Activated CD8-positive, alpha-beta T cell treated with anti-CD3 and anti-CD28 coated beads for 36 hours (primary cell): ENCODE data around the gene CATSPER1. TPM values are rescaled to one million over a fixed set of nuclear protein-coding genes. Genes with fewer than 3 reads are reported as not detected.

Experiments used
- ATAC-seq: fragments of 200-7000 bp; cut with Tn5 transposase; one replicate; pipeline ENCODE4 v1.10.0; 2021; ENCODE audit warnings: mild to moderate bottlenecking, moderate library complexity
- CTCF ChIA-PET: fragments of 350-600 bp; sonication (Branson Sonifier 250); formaldehyde crosslinking; loops from one replicate; lab custom pipeline; 2021; ENCODE audit warnings: antibody characterized with exemption; lab: Charles Lee
- POLR2A ChIA-PET: fragments of 350-600 bp; sonication (Branson Sonifier 250); formaldehyde crosslinking; loops from one replicate; lab custom pipeline; 2021; ENCODE audit warnings: antibody characterized with exemption; lab: Charles Lee
- DNase-seq: peaks from one replicate; pipeline ENCODE4 v3.0.0-alpha.2; 2020
- H3K27ac Mint-ChIP-seq: one replicate; pipeline ENCODE4 v1.8.0; 2021; ENCODE audit warnings: mild to moderate bottlenecking, mixed read lengths
- H3K27me3 Mint-ChIP-seq: one replicate; pipeline ENCODE4 v1.8.0; 2021; ENCODE audit warnings: mixed read lengths
- H3K36me3 Mint-ChIP-seq: one replicate; pipeline ENCODE4 v1.8.0; 2021; ENCODE audit warnings: low read depth, mixed read lengths
- H3K4me1 Mint-ChIP-seq: one replicate; pipeline ENCODE4 v1.8.0; 2021; ENCODE audit warnings: low read depth, mixed read lengths
- H3K4me3 Mint-ChIP-seq: one replicate; pipeline ENCODE4 v1.8.0; 2021; ENCODE audit warnings: mild to moderate bottlenecking, moderate library complexity, mixed read lengths
- H3K9me3 Mint-ChIP-seq: one replicate; pipeline ENCODE4 v1.8.0; 2021; ENCODE audit warnings: mixed read lengths
- CTCF ChIP-seq: fragments of 200-600 bp; IDR thresholded peaks from one replicate; pipeline ENCODE4 v1.8.0; 2022; ENCODE audit warnings: antibody characterized with exemption, mild to moderate bottlenecking
- intact Hi-C: fragments of 100-400 bp; cut with micrococcal nuclease; formaldehyde crosslinking; loops from one replicate; pipeline ENCODE4 v1.10.0; 2022
- total RNA-seq, 2 experiments: library from RNA; stranded (reverse); gene quantifications; one replicate each; pipeline ENCODE4 v1.2.3, GENCODE V29; 2021

CATSPER1 gene
- total RNA-seq, 2 experiments from 2014 or later = not detected

- intact Hi-C loops = loop anchor here (5.0 kb wide), 1 partner anchor 100 kb away; the partner anchor contains the start of gene FIBP
- POLR2A ChIA-PET = interaction anchor here (1.4 kb wide), 1 partner anchor 96 kb away, joined by 4 read pairs; no protein-coding TSS in a partner anchor
- Mint-ChIP-seq H3K9me3 (no peaks in the 10 kb centered on the region), H3K4me3 (no peak overlapping the region), H3K27ac (no peak overlapping the region), H3K4me1 (peaks cover 5% of the 10 kb centered on the region), H3K36me3 (peaks cover 12% of the 10 kb centered on the region), H3K27me3 (no peaks in the 10 kb centered on the region)
- ATAC-seq = no peak
- no peak for DNase-seq
- TF ChIP-seq CTCF = no peak
- CTCF ChIA-PET = interaction anchor here (1.2 to 1.9 kb wide), 4 partner anchors 55 to 164 kb away, joined by 3 to 30 read pairs (median 15); partner anchors contain the start of genes CCDC85B and FIBP
These were observed 38.9 kb downstream of the CATSPER1 start for GRCh38 chr11:65987336-65987735.

DNA sequence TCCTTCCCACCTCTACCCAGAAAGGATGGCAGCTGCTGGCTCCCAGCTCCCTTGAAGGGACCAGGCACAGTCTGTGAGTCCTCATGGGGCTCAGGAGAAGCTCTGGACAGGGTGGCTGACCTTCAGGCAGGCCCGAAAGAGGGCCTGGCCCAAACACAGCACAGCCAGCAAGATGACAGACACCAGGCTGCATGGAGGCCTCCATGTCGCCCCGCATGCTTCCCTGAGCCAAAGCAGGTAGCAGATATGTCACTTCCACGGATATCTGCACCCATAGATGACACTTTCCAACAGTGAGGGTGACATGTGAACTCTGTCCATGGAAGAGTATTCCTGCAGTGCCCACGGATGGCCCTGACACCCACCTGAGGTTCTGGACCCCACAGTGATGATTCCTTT is 42.7 kb downstream of the CATSPER1 start:
- Mint-ChIP-seq H3K36me3 (peaks cover 6% of the 10 kb centered on the region), H3K27me3 (no peaks in the 10 kb centered on the region), H3K4me1 (no peaks in the 10 kb centered on the region), H3K4me3 (no peak overlapping the region), H3K27ac (no peak overlapping the region), H3K9me3 (no peaks in the 10 kb centered on the region)
- DNase-seq (no peak), ATAC-seq (no peak)
- intact Hi-C loops = no loop called here
- no peak for TF ChIP-seq CTCF
- CTCF ChIA-PET = no interaction called here
- POLR2A ChIA-PET = interaction anchor here (1.2 kb wide), 1 partner anchor 81 kb away, joined by 3 read pairs; no protein-coding TSS in a partner anchor

- H3K27me3 Mint-ChIP-seq = no peaks in the 10 kb centered on the region
- ATAC-seq (no peak), DNase-seq (no peak)
- CTCF ChIA-PET = no interaction called here
- no peaks in the 10 kb centered on the region for H3K4me1 Mint-ChIP-seq
- intact Hi-C loops = no loop called here
- no peak overlapping the region for H3K27ac Mint-ChIP-seq
- no peaks in the 10 kb centered on the region for H3K9me3 Mint-ChIP-seq
- POLR2A ChIA-PET = interaction anchor here (1.2 kb wide), 1 partner anchor 81 kb away, joined by 3 read pairs; no protein-coding TSS in a partner anchor
- no peak overlapping the region for H3K4me3 Mint-ChIP-seq
- TF ChIP-seq CTCF = no peak
- peaks cover 6% of the 10 kb centered on the region for H3K36me3 Mint-ChIP-seq
These were observed 43.3 kb downstream of the CATSPER1 start for GRCh38 chr11:65982824-65983588.

DNA sequence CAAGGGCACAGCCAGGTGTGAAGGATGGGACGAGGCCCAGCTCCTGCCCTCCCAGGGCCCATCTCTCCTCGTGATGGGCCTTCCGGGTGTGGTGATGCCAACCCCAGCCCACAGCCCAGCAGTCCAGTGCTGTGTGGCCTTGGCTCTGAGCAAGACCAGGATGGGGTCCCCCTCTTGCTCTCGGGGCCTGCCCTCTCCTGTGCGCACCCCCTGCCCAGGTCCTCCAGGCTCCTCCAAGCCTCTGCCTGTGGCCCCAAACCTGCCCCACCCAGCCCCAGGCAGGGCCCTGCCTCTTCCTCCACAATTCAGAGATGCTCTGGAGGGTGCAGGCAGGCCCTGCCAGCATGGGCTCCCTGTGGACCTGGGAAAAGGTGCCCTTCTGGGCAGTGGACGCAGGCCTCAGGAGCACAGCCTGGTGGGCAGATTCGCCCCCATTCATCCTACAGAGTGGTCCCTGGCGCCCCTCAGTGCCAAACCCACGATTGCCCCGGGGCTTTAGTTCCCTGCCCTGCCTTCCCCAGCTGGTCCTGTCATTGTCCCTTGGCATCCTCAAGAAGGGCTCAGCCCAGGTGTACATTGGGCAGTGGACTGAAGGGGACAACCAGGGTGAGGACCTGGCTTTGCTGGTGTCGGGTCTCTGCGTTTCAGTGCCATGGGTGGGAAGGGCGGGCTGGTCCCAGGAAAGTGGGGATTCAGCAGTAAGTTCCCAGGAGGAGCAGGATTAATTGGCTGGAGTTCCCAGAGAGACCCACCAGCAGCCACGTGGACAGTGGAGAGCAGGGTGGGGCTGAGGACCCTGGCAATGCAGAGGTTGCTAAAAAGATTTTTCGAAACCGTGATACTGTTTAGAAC is 44.1 kb downstream of the CATSPER1 start:
- POLR2A ChIA-PET = interaction anchor here (1.0 to 1.3 kb wide), 3 partner anchors 10 to 121 kb away, joined by 3 read pairs; no protein-coding TSS in a partner anchor
- no peak for ATAC-seq
- no peak overlapping the region for H3K4me3 Mint-ChIP-seq
- no peaks in the 10 kb centered on the region for H3K27me3 Mint-ChIP-seq
- no peaks in the 10 kb centered on the region for H3K4me1 Mint-ChIP-seq
- no peaks in the 10 kb centered on the region for H3K9me3 Mint-ChIP-seq
- intact Hi-C loops = no loop called here
- H3K36me3 Mint-ChIP-seq = peaks cover 9% of the 10 kb centered on the region
- DNase-seq = no peak
- CTCF ChIA-PET = no interaction called here
- H3K27ac Mint-ChIP-seq = no peak overlapping the region
- TF ChIP-seq CTCF = no peak
